ENCODE results near the gene FTSJ3.
A peak's percentile ranks its signal among the peaks of the same experiment; 100 is the strongest.

The FTSJ3 gene

DNA sequence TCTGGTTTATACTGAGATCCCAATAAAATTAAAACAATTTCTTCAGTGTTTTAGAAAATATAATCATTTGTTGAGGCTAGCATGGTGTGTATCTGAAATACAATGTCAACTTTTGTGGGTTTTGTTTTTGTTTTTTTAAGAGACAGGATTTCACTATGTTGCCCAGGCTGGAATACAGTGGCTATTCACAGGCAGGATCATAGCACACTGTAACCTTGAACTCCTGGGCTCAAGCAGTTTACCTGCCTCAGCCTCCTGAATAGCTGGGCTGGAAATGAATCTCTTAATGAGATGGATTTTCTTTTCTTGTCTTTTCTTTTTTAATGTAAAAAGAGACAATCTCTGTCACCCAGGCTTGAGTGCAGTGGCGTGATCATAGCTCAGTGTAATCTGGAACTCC is 41.3 kb downstream of the FTSJ3 start:
- DNase-seq = no peak

DNA sequence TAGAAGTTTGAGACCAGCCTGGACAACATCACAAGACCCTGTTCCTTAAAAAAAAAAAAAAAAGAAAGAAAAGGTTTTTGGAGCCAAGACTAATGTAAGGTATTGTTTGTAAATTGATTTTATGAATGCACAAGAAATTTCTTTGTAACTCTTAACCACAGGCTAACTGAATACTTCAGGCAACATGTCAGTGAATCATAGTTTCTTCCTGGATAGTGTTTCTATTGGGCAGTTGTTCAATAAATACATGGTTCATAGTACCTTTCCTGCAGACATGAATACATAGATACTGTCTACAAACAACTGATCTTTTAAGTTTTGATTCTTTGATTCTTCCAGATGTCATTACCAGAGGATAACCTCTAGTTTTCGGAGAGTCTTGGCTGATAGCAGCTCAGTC is 41.9 kb downstream of the FTSJ3 start:
- DNase-seq = no peak

DNA sequence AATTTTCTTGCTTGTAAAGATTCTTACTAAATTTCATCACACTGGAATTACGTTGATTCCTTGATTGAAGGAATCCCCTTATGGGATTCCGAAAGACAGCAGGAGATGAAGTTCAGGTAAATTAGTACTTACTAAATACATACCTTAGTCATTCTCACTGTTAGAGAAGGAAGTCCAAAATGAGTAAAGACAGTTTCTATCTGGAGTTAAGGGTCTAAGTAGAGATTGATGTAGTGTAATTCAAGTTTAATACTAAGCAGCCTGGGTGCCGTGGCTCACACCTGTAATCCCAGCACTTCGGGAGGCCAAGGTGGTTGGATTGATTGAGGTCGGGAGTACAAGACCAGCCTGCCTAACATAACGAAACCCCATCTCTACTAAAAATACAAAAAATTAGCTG is 43.9 kb downstream of the FTSJ3 start:
- DNase-seq = no peak

DNA sequence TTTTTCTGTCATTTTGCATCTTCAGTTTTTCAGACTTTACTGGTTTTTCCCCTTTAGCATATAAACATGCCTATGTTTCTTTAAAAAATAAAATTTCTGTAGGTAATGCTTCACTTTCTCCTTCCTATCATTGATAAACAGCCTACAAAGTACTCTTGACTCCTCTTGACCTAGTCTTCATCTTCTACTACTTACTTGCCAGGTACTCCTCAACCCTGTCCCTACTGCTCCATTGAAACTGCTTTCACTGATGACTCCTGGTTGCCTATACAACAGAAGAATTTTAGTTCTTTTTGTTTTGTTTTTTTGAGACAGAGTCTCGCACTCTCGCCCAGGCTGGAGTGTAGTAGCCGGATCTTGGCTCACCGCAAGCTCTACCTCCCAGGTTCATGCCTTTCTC is 46.5 kb downstream of the FTSJ3 start:
- no peak for DNase-seq

DNA sequence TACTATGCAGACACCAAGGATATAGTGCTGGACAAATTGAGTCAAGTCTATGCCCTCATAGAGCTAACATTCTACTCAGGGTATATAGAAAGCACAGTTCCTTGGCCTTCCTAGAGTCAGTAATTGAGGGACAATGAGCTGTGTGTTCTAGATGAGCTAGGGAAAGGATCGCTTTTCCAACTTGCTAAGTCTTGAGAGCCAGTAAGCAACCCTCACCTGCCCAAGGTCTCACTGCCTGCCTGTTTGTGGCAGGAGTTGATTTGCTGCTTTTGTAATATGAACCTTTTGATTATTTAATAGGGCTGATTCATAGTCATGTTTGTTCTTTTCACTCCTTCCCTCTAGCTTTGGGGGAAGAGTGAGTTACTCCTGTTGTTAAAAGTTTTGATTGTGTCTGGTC is 47.0 kb downstream of the FTSJ3 start:
- no peak for DNase-seq

DNA sequence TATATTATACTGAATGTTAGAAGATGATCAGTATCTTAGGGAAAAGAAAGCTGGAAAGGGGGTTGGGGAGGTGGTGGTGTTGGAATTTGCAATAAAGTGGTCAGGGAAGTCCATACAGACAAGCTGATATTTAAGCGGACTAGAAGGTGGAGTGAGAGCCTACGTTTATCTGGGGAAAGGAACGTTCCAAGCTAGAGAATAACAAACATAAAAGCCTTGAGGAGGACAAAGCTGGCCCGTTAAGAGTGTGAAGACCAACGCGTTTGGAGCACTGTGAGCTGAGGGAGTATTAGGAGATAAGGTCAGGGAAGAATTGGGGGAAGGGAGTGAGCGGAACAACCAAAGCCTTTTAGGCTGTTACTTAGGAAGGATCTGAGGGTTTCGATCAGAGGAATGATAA is 52.0 kb downstream of the FTSJ3 start:
- DNase-seq = no peak

DNA sequence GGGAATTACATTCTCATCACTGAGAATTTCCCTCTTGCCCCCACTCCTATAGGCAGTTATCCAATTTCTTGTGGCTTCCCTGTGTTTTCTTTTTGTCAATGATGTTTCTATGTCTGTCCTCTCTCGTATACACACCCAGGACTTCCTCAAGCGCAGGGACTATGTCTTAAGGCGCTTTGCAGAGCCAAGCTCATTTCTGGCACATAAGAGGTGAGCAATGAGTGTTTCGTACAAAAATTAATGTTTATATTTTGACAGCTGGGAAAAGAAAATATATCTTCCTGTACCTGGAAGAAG is 52.5 kb downstream of the FTSJ3 start:
- peak in 1 of 5 experiments; percentile 56 for DNase-seq

DNA sequence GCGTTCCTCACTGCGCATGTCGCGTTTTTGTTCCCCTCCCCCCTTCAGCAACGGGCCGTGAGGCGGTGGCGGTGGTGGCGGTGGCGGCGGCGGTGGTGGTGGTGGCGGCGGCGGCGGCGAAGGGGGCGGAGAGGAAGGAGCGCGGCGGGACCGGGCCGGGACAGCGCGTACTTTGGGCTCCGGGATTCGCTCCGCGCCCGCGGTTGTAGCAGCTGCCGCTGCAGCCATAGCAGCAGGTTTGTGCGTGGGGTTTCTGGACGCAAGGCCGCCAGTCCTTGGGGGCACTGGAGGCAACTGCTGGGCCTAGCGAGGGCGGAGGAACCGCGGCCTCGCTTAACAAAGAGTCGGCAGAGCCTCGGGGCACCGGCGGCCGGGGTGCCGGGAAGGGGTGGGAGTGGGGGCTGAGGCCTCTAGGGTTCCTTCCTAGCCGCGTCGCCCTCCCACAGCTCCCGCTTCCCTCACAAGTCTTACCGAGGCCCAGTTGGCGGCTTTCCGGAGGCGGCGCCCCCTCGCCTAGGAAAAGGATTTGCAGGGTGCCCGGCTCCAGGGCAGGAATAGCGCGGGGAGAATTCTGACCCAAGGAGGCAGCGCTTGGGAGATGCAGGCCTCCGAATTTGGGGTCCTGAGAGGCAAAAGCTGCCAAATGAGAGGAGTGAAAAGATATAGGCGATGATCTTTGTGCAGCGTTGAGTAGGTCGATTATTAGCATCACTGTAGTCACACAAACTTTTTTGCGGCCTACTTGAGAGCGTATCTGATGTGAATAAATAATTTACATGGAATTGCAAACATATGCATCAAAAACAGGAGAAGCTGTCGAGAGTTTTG is 53.1 kb downstream of the FTSJ3 start, which contains the start of gene DDX42:
DDX42 (plus strand) TSS at position 30 of the 828 bp plus-strand sequence. CDS start 12,880 bp downstream, outside the sequence.
- DNase-seq = peak in 2 of 5 experiments; percentile 73 to 86

DNA sequence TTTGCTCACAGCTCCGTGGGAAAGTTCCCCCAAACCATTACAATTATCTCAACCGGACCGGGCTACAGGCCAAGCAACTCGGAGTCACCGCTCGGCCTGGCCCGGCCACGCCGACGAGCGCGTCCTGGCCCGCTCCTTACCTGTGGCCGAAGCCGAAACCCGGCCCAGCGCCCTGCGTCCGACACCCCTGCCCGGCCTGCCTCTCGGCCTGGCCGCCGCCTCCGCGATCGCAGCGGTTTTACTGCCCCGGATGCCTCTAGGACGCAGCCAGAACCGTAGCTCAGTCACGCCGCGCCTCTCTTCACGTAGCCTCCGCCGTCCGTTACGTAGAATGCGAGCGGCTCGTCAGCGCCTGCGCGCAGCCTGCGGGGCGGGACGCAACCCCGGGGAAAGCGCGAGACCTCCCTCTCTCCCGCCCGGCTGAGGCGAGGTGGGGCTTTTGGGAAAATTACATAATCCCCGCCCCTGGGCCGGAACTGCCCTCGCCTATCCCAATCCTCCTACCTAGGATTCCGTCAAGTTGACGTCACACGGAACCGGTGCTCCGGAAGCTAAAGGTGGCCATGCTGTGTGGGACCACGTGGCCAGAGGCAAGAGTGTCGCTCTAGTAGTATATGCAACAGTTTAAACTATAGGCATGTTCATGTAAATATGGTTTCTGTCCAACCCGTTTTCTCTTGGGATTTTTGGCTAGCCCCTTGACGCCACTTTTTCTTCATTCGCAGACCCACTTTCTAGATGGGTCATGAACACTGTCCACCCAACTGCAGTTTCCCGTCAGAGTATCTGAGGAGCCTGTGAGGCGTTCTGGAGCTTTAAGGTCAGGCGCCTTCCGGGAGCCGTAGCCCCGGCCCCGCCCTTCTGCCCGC is 54.0 kb downstream of the FTSJ3 start, which contains the start of gene CCDC47:
CCDC47 (minus strand) TSS at position 326 of the 869 bp plus-strand sequence. CDS start 7,422 bp downstream, outside the sequence.
- peak; percentile 92 to 100 (median 98) for DNase-seq

DNA sequence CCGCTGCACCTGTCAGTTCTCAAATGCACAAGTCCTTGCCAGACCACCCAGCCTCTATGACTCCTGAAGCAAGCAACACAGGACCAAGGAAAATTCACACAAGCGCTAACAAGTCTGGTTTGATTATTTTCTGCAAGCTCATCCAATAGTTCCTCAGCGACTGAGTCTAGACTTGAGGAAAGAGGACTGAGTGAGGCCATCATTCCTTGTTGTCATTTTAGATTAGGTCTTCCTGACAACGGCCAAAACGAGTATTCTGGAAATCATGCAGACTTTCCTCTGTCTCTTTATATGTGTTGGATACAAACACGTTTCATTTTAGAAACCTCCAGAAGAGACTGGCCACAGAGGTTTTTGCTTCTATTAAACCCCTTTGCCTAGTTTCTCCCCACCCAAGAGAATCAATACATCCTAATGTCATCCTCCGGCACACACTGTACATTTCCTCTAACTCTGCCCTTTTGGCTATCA is 54.6 kb downstream of the FTSJ3 start:
- peak in 1 of 5 experiments; percentile 13 for DNase-seq
